ENCODE results near the gene FADS6.

FADS6 gene

DNA sequence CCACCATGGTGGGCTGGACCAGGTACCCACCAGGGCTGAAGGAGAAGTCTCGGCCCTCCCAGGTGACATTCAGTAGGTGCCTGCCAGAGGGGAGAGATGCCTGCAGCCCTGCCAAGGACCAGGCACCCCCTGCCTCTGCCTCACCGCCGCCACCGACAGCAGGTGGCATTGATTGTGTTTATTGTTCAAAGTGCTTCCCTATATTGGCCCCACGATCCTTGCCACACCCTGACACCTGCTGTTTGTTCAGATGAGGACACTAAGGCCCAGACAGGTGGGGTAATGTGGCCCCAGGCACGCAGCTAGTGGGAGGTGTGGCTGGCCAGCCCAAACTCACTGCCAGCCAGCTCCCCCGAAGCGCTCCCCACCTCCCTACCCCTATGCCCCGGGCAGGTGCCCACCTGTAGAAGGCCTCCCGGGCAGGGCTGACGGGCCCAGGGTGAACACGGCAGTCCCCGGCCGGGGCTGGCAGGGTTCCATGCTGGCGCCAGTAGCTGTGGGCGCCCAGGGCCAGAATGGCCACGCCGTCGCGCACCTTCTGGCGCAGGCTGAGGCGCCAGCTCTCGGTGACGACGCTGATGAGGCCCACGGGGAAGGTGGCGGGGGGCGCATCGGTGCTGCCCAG, 41.7 kb downstream of the FADS6 start:
- no peak for DNase-seq

DNA sequence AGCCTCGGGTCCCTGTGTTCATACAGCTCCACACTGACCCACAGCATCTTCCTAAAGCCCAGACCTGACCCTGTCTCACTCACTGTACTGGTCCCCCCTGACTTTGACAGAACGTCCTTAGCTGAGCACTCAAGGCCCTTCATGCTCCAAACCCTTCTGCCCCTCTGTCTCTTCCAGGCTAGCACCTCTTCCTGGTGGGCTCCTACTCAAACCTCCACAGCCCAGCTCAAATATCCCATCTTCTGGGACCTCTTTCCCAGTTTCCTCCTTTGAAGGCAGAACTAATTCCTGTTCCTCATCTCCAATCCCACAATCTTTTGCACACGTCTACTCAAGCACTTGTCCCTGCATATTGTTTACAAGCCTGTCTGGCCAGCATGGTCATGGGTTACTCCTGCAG, 42.5 kb downstream of the FADS6 start:
- no peak for DNase-seq

DNA sequence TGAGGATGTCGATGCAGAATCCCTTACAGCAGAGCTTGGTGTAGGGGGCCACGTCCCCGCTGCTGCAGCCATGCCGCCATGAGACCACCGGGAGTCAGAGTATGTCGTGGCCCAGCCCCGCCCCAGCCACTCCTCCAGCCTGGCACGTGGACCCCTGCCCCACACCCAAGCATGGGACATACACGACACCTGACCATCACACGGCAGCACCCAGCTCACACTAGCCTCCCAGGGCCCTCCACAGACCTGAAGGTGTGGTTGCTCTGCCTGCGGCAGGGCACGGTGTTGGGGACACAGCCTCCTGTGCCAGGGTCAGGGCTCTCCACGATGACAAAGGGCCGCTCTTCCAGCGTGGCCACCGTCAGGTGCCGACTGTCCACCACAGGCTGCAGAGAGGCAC, 43.1 kb downstream of the FADS6 start:
- no peak for DNase-seq

DNA sequence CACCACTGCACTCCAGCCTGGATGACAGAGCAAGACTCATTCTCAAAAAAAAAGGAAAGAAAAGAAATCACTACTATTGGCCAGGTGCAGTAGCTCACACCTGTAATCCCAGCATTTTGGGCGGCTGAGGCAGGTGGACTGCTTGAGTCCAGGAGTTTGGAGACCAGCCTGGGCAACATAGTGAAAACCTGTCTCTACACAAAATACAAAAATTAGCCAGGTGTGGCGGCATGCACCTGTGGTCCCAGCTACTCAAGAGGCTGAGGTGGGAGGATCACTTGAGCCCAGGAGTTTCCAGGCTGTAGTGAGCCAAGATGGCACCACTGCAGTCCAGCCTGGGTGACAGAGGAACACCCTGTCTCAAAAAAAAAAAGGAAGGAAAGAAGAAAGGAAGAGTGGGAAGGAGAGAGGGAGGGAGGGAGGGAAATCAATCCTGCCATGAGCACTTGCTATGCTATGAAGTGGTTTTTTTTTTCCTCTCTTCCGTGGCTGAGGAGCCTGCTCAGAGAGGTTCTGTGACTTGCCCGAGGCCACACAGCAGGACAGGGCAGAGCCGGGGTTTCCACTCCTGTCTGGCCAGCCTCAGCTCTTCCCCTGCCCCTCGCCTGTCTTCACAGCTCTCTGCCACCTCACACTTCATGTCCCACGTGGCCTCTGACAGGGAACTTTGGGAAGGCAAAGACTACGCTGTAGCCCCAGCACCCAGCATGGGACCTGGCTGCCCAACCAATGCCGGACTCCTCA, 44.6 kb downstream of the FADS6 start:
- DNase-seq, result no peak

DNA sequence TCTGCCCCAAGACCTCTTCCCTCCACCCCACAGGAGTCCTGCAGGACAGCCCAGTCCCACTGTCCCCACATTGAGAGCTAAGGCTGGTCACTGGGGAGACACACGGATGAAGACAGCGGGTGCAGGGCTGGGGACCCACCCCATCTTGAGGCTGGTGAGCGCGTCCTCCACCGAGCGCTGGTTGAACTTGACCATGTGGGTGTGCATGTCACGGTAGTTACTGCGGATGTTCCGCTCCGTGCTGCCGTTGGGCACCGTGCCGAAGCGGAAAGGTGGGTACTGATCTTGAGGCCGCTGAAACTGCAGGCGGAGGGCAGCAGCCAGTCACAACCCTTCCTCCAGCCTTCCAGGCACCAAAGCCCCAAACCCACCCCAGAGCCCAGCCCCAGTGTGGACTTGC, 46.8 kb downstream of the FADS6 start:
- DNase-seq, result no peak

DNA sequence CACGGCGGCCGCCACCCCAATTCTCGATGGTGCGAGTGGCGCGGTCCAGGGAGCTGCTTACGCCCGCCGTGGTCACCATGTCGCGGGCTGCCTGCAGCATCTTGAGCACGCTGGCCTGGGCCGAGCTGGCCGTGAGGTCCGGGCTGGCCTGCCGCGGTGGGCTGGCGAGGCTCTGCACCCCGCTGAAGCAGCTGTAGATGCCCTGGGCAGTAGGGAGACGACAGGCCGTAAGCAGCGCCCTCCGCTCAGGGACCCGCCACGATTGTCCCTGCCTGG, 50.1 kb downstream of the FADS6 start:
- DNase-seq, result no peak

DNA sequence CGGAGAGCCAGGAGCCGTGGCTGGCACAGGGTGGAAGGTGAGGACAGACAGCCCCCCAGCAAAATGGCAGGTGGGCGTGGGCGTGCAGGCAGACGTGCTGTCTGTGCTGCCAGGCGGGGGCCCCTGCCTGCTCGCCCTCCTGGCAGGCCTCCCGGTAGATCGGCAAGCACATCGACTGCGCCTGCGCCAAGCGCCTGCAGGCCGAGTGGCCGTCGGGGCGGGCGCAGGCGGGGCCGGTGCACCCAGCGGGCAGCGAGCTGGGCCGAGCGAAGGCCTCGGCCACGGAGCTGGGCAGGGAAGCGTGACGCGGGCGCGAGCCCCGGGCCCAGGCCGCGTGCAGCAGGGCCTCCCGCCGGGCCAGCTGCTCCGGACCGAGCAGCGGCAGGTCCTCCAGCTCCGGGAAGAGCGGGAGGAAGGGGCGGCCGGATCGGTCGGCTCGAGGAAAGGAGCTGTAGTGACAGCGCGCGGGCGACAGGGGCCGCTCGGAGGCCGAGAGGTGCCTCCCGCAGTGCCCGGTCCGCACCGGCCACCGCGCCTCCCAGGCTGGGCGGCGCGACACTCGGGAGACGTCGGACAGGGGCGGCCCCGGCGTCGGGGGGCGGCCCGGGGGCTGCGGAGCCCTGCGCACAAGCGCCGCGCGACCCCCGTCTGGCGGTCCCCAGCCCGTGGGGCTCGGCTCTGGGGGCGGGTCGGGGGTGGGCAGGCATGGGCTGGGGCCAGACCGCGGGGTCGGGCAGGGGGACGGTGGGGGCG, 50.7 kb downstream of the FADS6 start:
- no peak for DNase-seq

DNA sequence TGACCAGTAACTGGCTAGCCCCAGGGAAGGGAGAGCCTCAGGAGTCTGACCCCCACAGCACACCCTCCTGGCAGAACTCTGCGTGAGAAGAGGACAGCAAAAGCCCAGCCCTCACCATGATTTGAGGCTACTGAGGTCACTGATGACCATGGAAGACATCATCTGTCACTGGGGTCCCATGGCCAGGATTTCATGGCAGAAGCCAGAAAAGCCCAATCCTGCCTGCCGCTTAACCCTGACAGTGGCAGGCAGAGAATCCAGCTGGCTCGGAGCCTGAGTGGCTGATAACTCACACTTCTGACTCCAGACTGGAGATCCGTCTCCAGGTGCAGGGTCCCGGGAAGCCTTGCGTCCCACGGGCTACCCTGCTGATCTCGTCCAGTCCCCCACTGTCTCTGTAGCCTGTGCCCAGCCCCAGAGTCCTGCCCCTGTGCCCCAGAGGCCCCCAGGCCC, 51.3 kb downstream of the FADS6 start:
- DNase-seq, result no peak

DNA sequence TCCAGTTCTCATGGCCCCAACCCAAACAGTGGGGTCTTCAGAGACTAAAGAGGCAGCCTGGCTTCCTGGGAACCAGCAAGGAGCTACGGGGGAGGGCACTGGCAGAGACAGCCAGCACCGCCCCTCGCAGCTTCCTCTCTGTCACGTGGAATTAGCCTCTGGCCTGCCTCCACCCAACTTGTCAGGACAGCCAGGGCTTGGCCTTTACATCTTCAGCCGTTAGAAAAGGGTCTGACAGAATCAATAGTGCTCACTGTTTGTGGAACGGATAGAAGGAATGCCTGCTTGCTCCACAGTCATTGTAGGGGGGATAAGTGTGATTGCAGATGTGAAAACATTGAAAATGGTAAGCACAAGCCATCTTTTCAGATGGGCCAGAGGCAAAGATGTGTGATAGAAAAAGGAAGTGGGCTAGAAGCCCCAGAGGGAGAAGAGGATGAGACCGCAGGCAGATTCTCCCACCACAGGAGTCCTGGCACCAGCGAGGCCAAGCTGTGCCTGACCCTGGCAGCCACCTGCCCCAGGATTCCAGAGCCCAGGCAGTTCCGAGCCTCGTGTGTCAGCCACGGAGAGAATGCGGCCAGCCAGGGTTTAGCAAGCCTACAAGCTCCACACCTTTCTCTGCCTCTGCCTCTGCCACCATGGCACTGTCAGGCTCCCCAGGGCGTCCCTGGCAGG, 52.3 kb downstream of the FADS6 start:
- DNase-seq, result no peak

DNA sequence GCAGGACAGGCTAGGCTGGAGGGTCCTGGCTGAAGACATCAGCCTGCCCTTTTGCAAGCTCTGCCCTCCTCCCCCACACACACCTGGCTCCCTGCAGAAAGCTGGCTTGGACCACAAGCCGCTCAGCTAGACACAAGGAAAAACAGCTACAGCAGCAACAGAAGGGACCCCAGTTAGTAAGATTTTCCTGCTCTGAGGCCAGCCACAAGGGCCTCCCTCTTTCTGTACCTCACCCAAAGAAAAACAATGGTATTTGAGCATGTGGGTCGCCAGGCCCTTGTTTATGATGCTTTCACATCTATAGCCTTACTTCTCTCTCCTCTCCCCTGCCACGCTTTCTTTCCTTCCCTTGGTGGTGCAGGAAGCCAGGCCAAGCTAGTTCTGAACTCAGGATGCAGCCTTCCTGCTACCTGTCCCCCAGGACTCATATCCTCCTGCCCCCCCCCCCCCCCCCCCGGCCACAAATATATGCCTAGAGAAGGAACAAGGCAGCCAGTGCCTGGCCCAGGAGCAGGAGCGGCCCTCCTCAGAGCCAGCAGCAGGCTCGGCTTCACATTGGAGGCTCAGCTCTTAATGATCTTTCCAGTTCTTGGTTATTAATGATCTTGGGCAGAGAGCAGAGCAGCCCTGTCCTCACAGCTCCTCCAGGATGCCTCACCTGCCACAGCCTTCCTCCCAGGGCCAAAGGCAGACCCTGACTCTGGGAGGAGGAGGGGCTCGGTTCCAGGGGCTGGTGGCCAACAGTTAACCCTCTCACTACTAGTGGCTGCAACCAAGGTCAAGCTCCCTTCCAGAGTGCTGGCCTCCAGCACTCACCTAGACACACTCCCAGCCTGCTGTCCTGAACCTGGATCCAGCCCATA, 53.2 kb downstream of the FADS6 start:
- DNase-seq, result no peak

DNA sequence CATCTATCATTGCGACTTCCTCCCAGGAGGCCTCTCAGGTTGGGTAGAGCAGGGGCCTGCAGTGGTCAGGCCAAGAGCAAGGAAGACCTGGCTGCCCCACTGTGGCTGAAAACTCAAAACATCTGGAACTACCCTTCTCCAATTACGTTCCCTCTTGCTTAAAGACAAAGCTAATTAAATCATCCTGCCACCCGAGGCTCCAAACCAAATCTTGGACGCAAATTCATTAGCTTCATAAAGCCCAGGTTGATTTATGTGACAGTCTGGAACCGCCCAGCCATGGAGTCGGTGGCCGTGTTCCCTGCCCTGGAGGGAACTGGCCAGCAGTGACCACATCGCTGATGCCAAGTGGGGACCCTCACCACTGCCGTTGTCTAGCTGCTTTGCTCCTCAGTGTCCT, 55.2 kb downstream of the FADS6 start:
- DNase-seq, result no peak

DNA sequence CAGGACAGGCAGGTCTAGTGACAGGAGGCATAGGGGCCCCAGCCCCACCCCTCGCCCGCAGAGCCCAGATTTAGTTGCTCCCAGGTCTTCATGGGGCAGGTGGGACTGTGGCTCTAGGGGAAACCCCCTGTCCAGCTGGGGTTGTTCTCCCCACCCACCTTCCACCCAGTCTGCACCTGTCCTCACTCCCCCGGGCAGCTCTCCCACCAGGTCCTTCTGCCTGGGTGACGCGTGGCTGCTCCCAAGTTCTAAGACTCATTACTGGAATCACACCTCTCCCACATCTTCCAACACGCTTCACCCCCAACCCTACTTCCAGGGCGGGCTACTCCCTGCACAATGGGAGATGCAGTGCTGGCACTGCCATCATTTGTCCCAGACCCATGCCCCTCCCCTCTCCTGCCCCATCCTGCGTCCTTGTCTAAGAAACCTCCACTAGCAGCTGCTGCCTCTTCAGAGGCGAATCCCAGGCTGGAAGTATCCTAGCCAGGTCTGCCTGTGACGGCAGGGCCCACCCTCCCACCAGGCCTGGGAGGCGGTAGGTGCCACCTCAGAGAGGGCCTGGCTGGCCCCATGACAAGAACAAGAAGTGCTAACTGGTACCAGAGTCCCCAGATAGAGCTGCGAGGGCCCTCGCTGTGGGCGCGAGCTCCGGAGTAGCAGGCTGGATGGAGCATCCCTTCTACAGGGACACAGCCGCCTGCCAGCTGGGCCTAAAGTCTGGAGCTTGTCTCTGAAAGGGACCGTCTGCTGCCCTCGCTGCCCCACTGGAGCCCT, 56.6 kb downstream of the FADS6 start:
- DNase-seq, result no peak

DNA sequence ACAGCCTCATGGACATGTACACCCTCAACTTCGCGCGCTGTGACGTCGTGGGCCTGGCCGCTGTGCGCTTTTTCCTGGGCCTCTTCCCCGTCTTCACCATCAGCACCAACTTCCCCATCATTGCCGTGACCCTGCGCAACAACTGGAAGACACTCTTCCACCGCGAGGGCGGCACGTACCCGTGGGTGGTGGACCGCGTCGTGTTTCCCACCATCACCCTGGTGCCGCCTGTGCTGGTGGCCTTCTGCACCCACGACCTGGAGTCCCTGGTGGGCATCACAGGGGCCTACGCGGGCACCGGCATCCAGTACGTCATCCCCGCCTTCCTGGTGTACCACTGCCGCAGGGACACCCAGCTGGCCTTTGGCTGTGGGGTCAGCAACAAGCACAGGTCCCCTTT, 57.2 kb downstream of the FADS6 start:
- DNase-seq, result no peak

DNA sequence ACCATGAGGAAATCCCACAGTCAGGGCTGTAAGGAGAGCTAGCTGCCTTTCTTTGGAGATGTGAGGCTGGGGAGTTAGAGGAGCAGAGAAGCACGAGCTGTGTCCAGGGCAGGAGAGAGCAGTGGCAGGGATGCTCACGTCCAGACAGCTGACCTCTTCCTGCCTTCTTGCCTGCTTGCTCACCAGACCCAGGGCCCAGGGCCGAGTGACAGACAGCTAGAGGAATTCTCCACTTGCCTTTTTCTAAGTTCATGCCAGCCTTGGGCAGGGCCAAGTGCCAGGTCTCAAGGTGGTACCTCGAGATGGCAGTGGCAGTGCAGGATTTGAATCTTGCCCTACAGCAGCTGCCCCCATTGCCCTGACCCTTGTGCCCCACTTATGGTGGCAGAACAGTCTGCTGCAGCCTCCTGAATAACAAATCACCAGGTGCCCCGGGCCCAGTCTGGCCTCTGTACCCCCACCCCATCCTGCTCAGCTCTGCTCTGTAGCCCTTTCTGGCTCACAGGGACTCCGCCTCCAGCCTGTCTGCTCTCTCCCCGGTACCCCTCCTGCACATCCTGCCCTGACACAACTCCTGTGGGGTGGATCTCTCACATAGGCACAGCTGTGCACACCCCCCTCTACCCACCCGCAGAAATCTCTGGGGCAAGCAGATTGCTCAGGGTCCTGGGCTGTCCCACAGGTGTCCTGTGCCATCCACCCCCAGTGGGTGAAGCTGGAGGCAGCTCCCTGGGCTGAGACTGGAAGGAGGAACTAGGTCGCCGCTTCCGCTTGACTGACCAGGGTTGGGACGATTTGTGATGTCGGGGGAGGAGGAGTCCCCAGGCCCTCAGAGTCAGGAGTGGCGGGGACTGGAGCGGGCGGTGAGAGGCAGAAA, 59.7 kb downstream of the FADS6 start:
- no peak for DNase-seq

DNA sequence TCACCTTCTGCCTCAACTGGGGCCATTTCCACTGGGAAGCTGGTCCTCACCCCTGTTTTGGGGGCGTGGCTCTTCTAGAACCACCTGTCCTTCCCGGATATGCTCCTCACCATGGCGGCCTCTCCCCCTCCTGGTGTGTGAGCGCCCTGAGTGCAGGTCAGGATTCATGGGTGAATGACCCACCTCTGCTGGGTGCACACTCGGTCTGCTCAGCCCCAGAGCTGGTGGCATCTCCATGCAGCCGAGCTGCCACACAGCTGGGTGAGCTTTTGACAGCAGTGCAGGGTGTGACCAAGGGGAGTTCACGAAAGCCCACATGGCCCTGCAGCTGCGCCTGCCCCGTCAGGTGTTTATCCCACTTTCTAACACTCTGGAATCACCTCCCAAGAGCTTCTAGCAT, 61.0 kb downstream of the FADS6 start:
- no peak for DNase-seq

DNA sequence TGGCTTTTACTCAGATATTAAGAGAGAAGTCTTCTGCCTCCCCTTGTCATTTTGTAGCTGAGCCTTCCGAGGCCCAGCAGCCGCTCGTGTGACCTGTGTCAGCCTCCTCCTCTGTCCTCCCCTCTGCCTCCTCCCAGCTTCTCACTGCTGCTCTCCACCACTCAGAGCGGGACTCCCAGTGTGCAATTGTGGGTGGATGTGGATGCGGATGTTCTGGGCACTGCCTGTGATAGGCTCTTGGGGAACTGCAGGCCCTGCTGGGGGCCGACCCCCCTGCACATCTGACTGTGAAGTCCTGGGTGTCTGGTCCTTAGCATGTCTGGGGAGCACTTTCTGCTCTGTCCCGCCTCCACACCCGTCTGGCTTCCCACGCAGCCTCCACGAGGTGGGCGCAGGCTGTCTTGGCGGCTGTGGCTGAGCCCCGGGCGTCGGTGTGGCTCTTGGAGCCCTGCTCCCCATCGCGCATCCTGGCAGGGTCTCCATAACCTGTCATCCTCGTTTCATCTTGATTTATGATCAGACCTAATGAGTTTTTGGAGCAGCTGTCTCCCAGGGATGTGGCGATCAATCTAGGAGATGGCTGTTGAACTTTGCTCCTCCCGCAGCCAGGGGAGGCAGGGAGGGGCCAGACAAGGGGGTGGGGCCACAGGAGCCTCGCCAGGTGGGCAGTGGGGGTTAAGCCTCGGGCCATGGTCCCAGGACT, 61.8 kb downstream of the FADS6 start:
- no peak for DNase-seq

DNA sequence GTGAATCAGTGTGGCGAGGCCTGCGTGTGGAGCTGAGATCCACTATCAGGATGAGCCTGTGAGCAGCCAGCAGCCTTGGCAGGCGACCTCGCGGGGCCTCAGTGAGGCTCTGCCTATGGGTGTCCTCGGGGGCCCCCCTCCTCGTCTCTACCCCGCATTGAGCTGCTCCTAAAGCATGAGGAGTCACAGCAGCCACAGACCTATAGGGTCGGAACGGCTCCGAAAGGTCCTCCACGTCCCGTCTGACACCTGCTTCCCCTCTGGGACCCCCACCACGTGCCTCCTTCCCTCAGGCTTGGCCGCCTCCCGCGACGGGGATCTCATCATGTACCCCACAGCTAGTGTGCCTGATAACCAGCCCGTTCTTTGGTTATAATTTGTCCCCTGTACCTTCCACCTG, 62.6 kb downstream of the FADS6 start:
- DNase-seq, result no peak

DNA sequence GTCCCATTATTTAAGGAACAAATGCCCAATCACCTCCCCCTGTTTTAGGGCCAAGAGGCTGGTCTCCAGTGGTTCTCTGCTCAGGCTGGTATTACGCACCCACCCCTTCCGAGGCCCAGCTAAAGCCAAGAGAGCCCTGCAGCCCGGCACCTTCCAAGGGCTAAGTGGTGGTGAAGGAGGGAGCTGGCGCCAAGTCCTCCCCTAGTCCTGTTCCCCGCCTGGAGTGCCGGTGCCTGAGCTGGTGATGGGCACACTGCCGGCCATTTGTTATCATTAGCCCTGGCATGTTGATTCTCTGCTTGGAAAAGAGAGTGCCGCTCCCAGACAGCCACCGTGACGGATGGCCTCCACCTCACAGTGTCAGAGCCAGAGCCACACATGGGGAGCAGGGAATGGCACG, 65.6 kb downstream of the FADS6 start:
- DNase-seq, result no peak
